GM12874 (cell line): ENCODE measurements around the gene DHX16.

ENCODE experiments used
- CTCF ChIP-seq: IDR thresholded peaks from 2 replicates; pipeline ENCODE4 v1.5.1; 2011; ENCODE audit warnings: low read depth, mild to moderate bottlenecking, control low read depth, low read length, moderate library complexity; ENCODE audit not compliant: insufficient read depth

DHX16 gene

GRCh38 chr6:30619561-30619960 is 53.2 kb downstream of the DHX16 start:
- TF ChIP-seq CTCF = no peak

GRCh38 chr6:30618270-30618797 is 54.5 kb downstream of the DHX16 start:
- no peak for TF ChIP-seq CTCF

- no peak for TF ChIP-seq CTCF
Measured at GRCh38 chr6:30617565-30618269, 55.1 kb downstream of the DHX16 start, which contains the start of gene MRPS18B. MRPS18B (plus strand) TSS chr6:30617840; CDS start chr6:30617866, 26 bp downstream.

GRCh38 chr6:30616811-30617564 is 55.8 kb downstream of the DHX16 start, which contains the start of gene PPP1R10:
PPP1R10 (minus strand) TSS chr6:30617243; CDS start chr6:30609944, 7,299 bp downstream.
- TF ChIP-seq CTCF = no peak

- no peak for TF ChIP-seq CTCF
Measured at GRCh38 chr6:30615958-30616810, 56.6 kb downstream of the DHX16 start.

- TF ChIP-seq CTCF = no peak
Measured at GRCh38 chr6:30615219-30615957, 57.4 kb downstream of the DHX16 start.
